HCT116 (cell line): ENCODE results near the gene MBOAT1. TPM values are rescaled to one million over a fixed set of nuclear protein-coding genes. Genes with fewer than 3 reads are reported as not detected.

ENCODE experiments used
- ATAC-seq: fragments of 200-7000 bp; cut with Tn5 transposase; 2 replicates; pipeline ENCODE4 v1.9.1; 2020; ENCODE audit warnings: mild to moderate bottlenecking, moderate library complexity
- BruUV-seq: library from RNA; stranded (reverse); fragments of 400-500 nt; replicated peaks from 2 replicates; lab custom pipeline; 2021; lab: Mats Ljungman, UMichigan
- CTCF ChIA-PET: fragments of 300-600 bp; sonication (Branson Sonifier 250); formaldehyde crosslinking; loops from one replicate; lab custom pipeline; 2021; ENCODE audit warnings: antibody characterized with exemption; lab: Charles Lee
- POLR2A ChIA-PET: fragments of 300-600, 350-600 bp; sonication (Branson Sonifier 250); formaldehyde crosslinking; loops from one replicate; lab custom pipeline; 2021; ENCODE audit warnings: antibody characterized with exemption; lab: Charles Lee
- RAD21 ChIA-PET, 2 experiments: fragments of 300-600 bp; sonication (Branson Sonifier 250); formaldehyde crosslinking; loops; one replicate each; lab custom pipeline; 2023; ENCODE audit warnings: low total read pairs in 2 of 2; ENCODE audit not compliant: uncharacterized antibody in 2 of 2, unreplicated experiment in 2 of 2, low non-redundant PET in 1 of 2; lab: Charles Lee
- DNase-seq: peaks from one replicate; pipeline ENCODE4 v3.0.0-alpha.2; 2010; ENCODE audit warnings: low read depth, low spot score
- H2AFZ ChIP-seq: fragments of 200-600 bp; shearing (Covaris generic), sonication (generic); 2 replicates; pipeline ENCODE4 v1.6.1; 2017; ENCODE audit warnings: low read depth, mixed run types, mixed read lengths, antibody characterized with exemption, low read length; ENCODE audit not compliant: poor library complexity, severe bottlenecking
- H3K27ac ChIP-seq: 2 replicates; pipeline ENCODE4 v1.5.1; 2012; ENCODE audit warnings: low read depth, low read length
- H3K27me3 ChIP-seq: fragments of 200-600 bp; sonication (generic); 2 replicates; pipeline ENCODE4 v1.6.1; 2016; ENCODE audit warnings: mixed run types, low read length, mixed read lengths; ENCODE audit not compliant: insufficient read depth
- H3K36me3 ChIP-seq, 2 experiments: fragments of 200-500 bp in 1 of 2; fragments of 200-600 bp in 1 of 2; sonication (Bioruptor generic) in 1 of 2; sonication (generic) in 1 of 2; 2 replicates each; pipeline versions ENCODE4 v1.5.1 to v1.6.1; 2014 to 2016; ENCODE audit warnings: low read length in 2 of 2, inconsistent platforms in 1 of 2, mixed read lengths in 1 of 2, mixed run types in 1 of 2; ENCODE audit not compliant: insufficient read depth in 2 of 2, control insufficient read depth in 1 of 2
- H3K4me1 ChIP-seq, 2 experiments: fragments of 200-600 bp in 1 of 2; sonication (generic) in 1 of 2; 2 replicates each; pipeline versions ENCODE4 v1.5.1 to v1.6.1; 2012 to 2017; ENCODE audit warnings: low read length in 2 of 2, inconsistent platforms in 1 of 2, mild to moderate bottlenecking in 1 of 2, mixed read lengths in 1 of 2, mixed run types in 1 of 2, moderate library complexity in 1 of 2; ENCODE audit not compliant: insufficient read depth in 2 of 2, control insufficient read depth in 1 of 2
- H3K4me2 ChIP-seq: fragments of 200-600 bp; sonication (generic); 2 replicates; pipeline ENCODE4 v1.6.1; 2017; ENCODE audit warnings: mixed run types, low read length, mixed read lengths
- H3K4me3 ChIP-seq, 2 experiments: fragments of 200-600 bp in 1 of 2; sonication (generic) in 1 of 2; replicated peaks in 1 of 2; 2 replicates each; pipeline ENCODE4 v1.5.1; 2011 to 2016; ENCODE audit warnings: low read length in 2 of 2, control low read depth in 1 of 2, low read depth in 1 of 2, mild to moderate bottlenecking in 1 of 2, mixed read lengths in 1 of 2, mixed run types in 1 of 2
- H3K79me2 ChIP-seq: fragments of 200-600 bp; sonication (generic); 2 replicates; pipeline ENCODE4 v1.6.1; 2017; ENCODE audit warnings: mild to moderate bottlenecking, mixed run types, low read length, moderate library complexity, mixed read lengths; ENCODE audit not compliant: insufficient read depth
- H3K9ac ChIP-seq: fragments of 200-600 bp; sonication (generic); 2 replicates; pipeline ENCODE4 v1.6.1; 2016; ENCODE audit warnings: low read length, mixed read lengths
- H3K9me2 ChIP-seq: fragments of 200-600 bp; sonication (generic), shearing (Covaris generic); 2 replicates; pipeline ENCODE4 v1.6.1; 2017; ENCODE audit warnings: mixed run types, mild to moderate bottlenecking, moderate library complexity; ENCODE audit not compliant: insufficient read depth
- H3K9me3 ChIP-seq, 2 experiments: fragments of 200-500 bp in 1 of 2; fragments of 200-600 bp in 1 of 2; sonication (Bioruptor generic) in 1 of 2; sonication (generic) in 1 of 2; 2 replicates each; pipeline ENCODE4 v1.6.1; 2014 to 2017; ENCODE audit warnings: low read length in 2 of 2, mixed read lengths in 2 of 2, inconsistent platforms in 1 of 2, low read depth in 1 of 2, mild to moderate bottlenecking in 1 of 2, mixed run types in 1 of 2, moderate library complexity in 1 of 2; ENCODE audit not compliant: control insufficient read depth in 1 of 2, insufficient read depth in 1 of 2
- H4K20me1 ChIP-seq: fragments of 200-600 bp; sonication (generic), shearing (Covaris generic); 2 replicates; pipeline ENCODE4 v1.6.1; 2017; ENCODE audit warnings: mixed run types, mild to moderate bottlenecking, moderate library complexity; ENCODE audit not compliant: insufficient read depth
- POLR2A ChIP-seq: IDR thresholded peaks from 2 replicates; pipeline ENCODE4 v1.7.0; 2011; ENCODE audit warnings: borderline replicate concordance; ENCODE audit not compliant: insufficient read depth, insufficient read length; ENCODE audit errors: extremely low read depth
- RAD21 ChIP-seq: IDR thresholded peaks from 2 replicates; pipeline ENCODE4 v1.6.1; 2012; ENCODE audit warnings: low read depth, mild to moderate bottlenecking
- SRF ChIP-seq: IDR thresholded peaks from 2 replicates; pipeline ENCODE4 v1.6.1; 2012; ENCODE audit warnings: low read depth
- YY1 ChIP-seq: IDR thresholded peaks from 2 replicates; pipeline ENCODE4 v1.6.1; 2011; ENCODE audit warnings: low read length, low read depth, moderate library complexity, mild to moderate bottlenecking; ENCODE audit not compliant: insufficient replicate concordance; ENCODE audit errors: extremely low read depth
- ZNF274 ChIP-seq: fragments of 200-500 bp; sonication (Bioruptor generic); IDR thresholded peaks from 2 replicates; pipeline ENCODE4 v1.6.1; 2014; ENCODE audit warnings: mild to moderate bottlenecking, low read depth, low read length, inconsistent platforms
- intact Hi-C: fragments of 100-400 bp; cut with micrococcal nuclease; formaldehyde crosslinking; loops from 2 replicates; pipeline ENCODE4 v1.10.0; 2022
- total RNA-seq: library from RNA; stranded (reverse); gene quantifications from one replicate; pipeline ENCODE4 v1.2.1, GENCODE V29; 2021; ENCODE audit not compliant: unreplicated experiment
- TF ChIP-seq, protein P1 (sequence below), 3 experiments: fragments of 200-600 bp in 1 of 3; sonication (generic) in 1 of 3; IDR thresholded peaks in 2 of 3; conservative IDR thresholded peaks in 1 of 3; 2 replicates each; pipeline ENCODE4 v1.5.1; 2012 to 2017; ENCODE audit warnings: low read depth in 2 of 3, low read length in 2 of 3, antibody characterized with exemption in 1 of 3, borderline replicate concordance in 1 of 3, control low read depth in 1 of 3, mild to moderate bottlenecking in 1 of 3, mixed read lengths in 1 of 3, mixed run types in 1 of 3, moderate library complexity in 1 of 3; ENCODE audit not compliant: insufficient read depth in 1 of 3
- TF ChIP-seq, protein P2 (sequence below): IDR thresholded peaks from 2 replicates; pipeline ENCODE4 v1.6.1; 2012; ENCODE audit warnings: low read depth
- TF ChIP-seq, protein P3 (sequence below): IDR thresholded peaks from 2 replicates; pipeline ENCODE4 v1.6.1; 2012
- TF ChIP-seq, protein P4 (sequence below): IDR thresholded peaks from 2 replicates; pipeline ENCODE4 v1.6.1; 2011; ENCODE audit warnings: mild to moderate bottlenecking, low read length, moderate library complexity; ENCODE audit not compliant: insufficient replicate concordance; ENCODE audit errors: extremely low read depth

The MBOAT1 gene
- total RNA-seq, 1 experiment from 2014 or later, result 11.7 TPM

DNA sequence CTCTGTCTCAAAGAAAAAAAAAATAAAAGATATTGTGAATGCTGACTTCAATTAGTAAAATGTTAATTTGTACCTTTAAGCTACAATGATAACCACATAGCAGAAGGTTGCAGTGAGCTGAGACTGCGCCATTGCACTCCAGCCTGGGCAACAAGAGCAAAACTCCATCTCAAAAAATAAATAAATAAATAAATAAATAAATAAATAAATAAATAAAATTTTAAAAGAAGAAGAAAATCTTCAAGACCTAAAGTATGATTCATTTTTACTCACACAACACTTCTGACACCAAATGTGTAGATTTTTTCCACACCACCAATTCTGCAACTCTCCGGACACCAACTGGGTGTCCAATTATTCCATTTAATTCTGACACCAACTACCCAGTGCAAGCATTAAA is 28.8 kb upstream of the MBOAT1 start:
- intact Hi-C loops, result no loop called here
- no peak for ATAC-seq
- H3K27ac ChIP-seq, result no peak overlapping the region
- TF ChIP-seq YY1 (no peak), RAD21 (no peak), POLR2A (no peak), SRF (no peak), ZNF274 (no peak)
- TF ChIP-seq, protein P1, sequence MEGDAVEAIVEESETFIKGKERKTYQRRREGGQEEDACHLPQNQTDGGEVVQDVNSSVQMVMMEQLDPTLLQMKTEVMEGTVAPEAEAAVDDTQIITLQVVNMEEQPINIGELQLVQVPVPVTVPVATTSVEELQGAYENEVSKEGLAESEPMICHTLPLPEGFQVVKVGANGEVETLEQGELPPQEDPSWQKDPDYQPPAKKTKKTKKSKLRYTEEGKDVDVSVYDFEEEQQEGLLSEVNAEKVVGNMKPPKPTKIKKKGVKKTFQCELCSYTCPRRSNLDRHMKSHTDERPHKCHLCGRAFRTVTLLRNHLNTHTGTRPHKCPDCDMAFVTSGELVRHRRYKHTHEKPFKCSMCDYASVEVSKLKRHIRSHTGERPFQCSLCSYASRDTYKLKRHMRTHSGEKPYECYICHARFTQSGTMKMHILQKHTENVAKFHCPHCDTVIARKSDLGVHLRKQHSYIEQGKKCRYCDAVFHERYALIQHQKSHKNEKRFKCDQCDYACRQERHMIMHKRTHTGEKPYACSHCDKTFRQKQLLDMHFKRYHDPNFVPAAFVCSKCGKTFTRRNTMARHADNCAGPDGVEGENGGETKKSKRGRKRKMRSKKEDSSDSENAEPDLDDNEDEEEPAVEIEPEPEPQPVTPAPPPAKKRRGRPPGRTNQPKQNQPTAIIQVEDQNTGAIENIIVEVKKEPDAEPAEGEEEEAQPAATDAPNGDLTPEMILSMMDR (IDR thresholded peaks at IDR 0.05 in 2 of 3, conservative IDR thresholded peaks at IDR 0.05 in 1 of 3; ENCODE audit: borderline replicate concordance in 1 of 3, insufficient read depth in 1 of 3, low read depth in 2 of 3, low read length in 2 of 3), result no peak
- TF ChIP-seq, protein P2, sequence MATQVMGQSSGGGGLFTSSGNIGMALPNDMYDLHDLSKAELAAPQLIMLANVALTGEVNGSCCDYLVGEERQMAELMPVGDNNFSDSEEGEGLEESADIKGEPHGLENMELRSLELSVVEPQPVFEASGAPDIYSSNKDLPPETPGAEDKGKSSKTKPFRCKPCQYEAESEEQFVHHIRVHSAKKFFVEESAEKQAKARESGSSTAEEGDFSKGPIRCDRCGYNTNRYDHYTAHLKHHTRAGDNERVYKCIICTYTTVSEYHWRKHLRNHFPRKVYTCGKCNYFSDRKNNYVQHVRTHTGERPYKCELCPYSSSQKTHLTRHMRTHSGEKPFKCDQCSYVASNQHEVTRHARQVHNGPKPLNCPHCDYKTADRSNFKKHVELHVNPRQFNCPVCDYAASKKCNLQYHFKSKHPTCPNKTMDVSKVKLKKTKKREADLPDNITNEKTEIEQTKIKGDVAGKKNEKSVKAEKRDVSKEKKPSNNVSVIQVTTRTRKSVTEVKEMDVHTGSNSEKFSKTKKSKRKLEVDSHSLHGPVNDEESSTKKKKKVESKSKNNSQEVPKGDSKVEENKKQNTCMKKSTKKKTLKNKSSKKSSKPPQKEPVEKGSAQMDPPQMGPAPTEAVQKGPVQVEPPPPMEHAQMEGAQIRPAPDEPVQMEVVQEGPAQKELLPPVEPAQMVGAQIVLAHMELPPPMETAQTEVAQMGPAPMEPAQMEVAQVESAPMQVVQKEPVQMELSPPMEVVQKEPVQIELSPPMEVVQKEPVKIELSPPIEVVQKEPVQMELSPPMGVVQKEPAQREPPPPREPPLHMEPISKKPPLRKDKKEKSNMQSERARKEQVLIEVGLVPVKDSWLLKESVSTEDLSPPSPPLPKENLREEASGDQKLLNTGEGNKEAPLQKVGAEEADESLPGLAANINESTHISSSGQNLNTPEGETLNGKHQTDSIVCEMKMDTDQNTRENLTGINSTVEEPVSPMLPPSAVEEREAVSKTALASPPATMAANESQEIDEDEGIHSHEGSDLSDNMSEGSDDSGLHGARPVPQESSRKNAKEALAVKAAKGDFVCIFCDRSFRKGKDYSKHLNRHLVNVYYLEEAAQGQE, result no peak
- TF ChIP-seq, protein P3, sequence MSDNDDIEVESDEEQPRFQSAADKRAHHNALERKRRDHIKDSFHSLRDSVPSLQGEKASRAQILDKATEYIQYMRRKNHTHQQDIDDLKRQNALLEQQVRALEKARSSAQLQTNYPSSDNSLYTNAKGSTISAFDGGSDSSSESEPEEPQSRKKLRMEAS, result no peak
- TF ChIP-seq, protein P4, sequence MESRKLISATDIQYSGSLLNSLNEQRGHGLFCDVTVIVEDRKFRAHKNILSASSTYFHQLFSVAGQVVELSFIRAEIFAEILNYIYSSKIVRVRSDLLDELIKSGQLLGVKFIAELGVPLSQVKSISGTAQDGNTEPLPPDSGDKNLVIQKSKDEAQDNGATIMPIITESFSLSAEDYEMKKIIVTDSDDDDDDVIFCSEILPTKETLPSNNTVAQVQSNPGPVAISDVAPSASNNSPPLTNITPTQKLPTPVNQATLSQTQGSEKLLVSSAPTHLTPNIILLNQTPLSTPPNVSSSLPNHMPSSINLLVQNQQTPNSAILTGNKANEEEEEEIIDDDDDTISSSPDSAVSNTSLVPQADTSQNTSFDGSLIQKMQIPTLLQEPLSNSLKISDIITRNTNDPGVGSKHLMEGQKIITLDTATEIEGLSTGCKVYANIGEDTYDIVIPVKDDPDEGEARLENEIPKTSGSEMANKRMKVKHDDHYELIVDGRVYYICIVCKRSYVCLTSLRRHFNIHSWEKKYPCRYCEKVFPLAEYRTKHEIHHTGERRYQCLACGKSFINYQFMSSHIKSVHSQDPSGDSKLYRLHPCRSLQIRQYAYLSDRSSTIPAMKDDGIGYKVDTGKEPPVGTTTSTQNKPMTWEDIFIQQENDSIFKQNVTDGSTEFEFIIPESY, result no peak
- TF ChIP-seq, all 23 proteins: peak for 0
- BruUV-seq, result no TSS peak
- Histone ChIP-seq H3K9ac (no peak overlapping the region), H3K36me3 (no peaks in the 10 kb centered on the region), H2AFZ (no peak overlapping the region), H4K20me1 (no peaks in the 10 kb centered on the region), H3K27me3 (no peaks in the 10 kb centered on the region), H3K4me3 (no peak overlapping the region), H3K79me2 (no peaks in the 10 kb centered on the region), H3K4me1 (peaks cover 9 to 27% of the 10 kb centered on the region in 2 experiments; a peak in 3 of 4 replicates), H3K4me2 (no peak overlapping the region), H3K9me2 (no peaks in the 10 kb centered on the region), H3K9me3 (no peaks in the 10 kb centered on the region)
- ChIA-PET CTCF (no interaction called here), POLR2A (no interaction called here), RAD21 (no interaction called here)
- DNase-seq, result no peak
